ENCODE data around the gene SYT9.

The SYT9 gene

DNA sequence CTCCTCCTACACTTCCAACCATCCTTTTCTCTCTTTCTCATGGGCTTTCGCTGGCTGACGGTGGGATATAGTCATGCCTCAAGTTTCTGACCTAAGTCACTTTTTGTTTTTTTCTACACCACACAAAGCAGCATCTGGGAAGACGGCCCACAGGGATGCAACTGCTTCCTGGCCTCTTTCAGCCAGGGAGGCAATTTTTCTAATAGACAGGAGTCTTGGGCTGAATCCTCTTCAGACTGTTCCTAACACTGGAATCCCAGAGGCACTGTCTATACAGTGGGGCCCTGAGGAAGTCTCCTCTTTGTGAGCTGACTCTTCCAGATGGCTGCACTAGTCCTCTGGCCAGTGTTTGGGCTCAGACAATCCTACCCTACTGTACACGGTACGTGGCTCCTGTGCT, 193.9 kb downstream of the SYT9 start:
- no peak for DNase-seq (ENCODE audit: low spot score)

DNA sequence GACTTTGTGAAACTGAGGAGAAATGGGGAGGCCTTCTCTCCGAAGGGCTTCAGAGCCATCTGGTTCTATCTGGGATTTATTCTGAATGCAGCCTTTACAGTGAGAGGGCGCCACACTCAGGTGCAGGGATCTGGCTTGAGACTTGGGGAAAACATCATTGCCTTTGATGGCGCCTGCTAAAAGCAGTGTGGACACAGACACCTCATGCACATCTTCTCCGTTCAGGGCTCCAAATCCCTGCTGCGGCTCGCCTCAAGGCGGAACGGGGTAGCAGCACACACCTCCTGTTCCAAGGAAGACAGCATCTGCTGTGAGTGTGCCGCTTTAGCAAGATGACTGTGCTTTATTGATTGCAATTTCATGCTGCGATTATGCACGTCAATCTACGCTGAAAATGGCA, 196.5 kb downstream of the SYT9 start:
- TF ChIP-seq, protein P1, sequence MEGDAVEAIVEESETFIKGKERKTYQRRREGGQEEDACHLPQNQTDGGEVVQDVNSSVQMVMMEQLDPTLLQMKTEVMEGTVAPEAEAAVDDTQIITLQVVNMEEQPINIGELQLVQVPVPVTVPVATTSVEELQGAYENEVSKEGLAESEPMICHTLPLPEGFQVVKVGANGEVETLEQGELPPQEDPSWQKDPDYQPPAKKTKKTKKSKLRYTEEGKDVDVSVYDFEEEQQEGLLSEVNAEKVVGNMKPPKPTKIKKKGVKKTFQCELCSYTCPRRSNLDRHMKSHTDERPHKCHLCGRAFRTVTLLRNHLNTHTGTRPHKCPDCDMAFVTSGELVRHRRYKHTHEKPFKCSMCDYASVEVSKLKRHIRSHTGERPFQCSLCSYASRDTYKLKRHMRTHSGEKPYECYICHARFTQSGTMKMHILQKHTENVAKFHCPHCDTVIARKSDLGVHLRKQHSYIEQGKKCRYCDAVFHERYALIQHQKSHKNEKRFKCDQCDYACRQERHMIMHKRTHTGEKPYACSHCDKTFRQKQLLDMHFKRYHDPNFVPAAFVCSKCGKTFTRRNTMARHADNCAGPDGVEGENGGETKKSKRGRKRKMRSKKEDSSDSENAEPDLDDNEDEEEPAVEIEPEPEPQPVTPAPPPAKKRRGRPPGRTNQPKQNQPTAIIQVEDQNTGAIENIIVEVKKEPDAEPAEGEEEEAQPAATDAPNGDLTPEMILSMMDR (IDR thresholded peaks at IDR 0.05; ENCODE audit: extremely low read depth, missing control alignments): no peak
- DNase-seq (ENCODE audit: low spot score): no peak

More for the DNA sequence above, 193.9 kb downstream of the SYT9 start:
- TF ChIP-seq, protein P1 (IDR thresholded peaks at IDR 0.05; ENCODE audit: extremely low read depth, missing control alignments): no peak

DNA sequence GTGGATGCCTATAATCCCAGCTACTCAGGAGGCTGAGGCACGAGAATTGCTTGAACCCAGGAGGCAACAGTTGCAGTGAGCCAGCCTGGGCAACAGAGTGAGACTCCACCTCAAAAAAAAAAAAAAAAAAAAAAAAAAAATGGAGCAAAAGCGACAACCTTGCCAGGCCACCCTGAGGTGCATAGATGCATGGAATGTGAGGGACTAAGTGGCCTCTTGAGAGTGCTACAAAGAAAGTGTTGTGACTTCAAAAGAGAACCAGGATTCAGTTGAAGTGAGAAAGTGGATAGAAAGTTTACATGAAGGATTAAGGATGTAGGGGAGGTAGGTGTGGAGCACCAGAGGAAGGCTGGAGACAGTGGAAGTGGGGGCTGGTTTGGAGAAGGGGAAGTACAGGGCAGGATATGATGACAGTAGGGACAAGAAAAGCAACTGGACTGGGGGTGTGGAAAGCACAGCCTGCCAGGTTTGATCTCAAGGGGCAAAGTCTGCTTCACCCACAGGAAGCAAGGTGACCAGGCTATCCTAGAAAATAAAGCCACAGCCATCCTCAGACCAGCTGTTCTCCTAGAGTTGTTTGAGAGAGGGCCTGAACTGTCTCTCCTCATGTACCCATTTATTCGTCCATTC, 197.6 kb downstream of the SYT9 start:
- DNase-seq (ENCODE audit: low spot score): no peak
- TF ChIP-seq, protein P1 (IDR thresholded peaks at IDR 0.05; ENCODE audit: extremely low read depth, missing control alignments): no peak

GRCh38 chr11:7449841-7450214, 198.1 kb downstream of the SYT9 start:
- DNase-seq (ENCODE audit: low spot score): no peak

GRCh38 chr11:7450836-7451235, 199.1 kb downstream of the SYT9 start:
- TF ChIP-seq, protein P1 (IDR thresholded peaks at IDR 0.05; ENCODE audit: extremely low read depth, missing control alignments): no peak
- no peak for DNase-seq (ENCODE audit: low spot score)

More at GRCh38 chr11:7449841-7450214, 198.1 kb downstream of the SYT9 start:
- TF ChIP-seq, protein P1 (IDR thresholded peaks at IDR 0.05; ENCODE audit: extremely low read depth, missing control alignments): no peak

GRCh38 chr11:7451520-7451919, 199.8 kb downstream of the SYT9 start:
- no peak for DNase-seq (ENCODE audit: low spot score)
- TF ChIP-seq, protein P1 (IDR thresholded peaks at IDR 0.05; ENCODE audit: extremely low read depth, missing control alignments): no peak

- DNase-seq (ENCODE audit: low spot score): no peak
- TF ChIP-seq, protein P1 (IDR thresholded peaks at IDR 0.05; ENCODE audit: extremely low read depth, missing control alignments): no peak
Measured at GRCh38 chr11:7451952-7452494, 200.3 kb downstream of the SYT9 start.

Data from GM20000 (cell line).